ENCODE results near the gene HPX. TPM values are rescaled to one million over a fixed set of nuclear protein-coding genes. Genes with fewer than 3 reads are reported as not detected.

HPX gene
- total and polyA plus RNA-seq, 2 of the 4 experiments (the other 2 are of a cell fraction): 0.36 to 1.4 TPM

- Histone ChIP-seq H3K4me3 (ENCODE audit: insufficient read depth, low read depth, low read length) (no peak overlapping the region), H2AFZ (replicated peaks; ENCODE audit: low read length, poor library complexity) (no peak overlapping the region), H3K9me3 (ENCODE audit: control insufficient read depth, insufficient read depth, low read length) (no peaks in the 10 kb centered on the region), H3K18ac (ENCODE audit: low read depth, low read length) (no peak overlapping the region), H4K5ac (ENCODE audit: low read depth, low read length) (no peak overlapping the region), H3K9ac (ENCODE audit: low read depth, low read length) (no peak overlapping the region), H4K8ac (ENCODE audit: low read depth in 2 of 2, low read length in 2 of 2) (no peak overlapping the region), H2AK5ac (ENCODE audit: low read depth, low read length) (no peak overlapping the region), H3K27me3 (ENCODE audit: control insufficient read depth, insufficient read depth, low read length) (no peaks in the 10 kb centered on the region), H3K27ac (ENCODE audit: insufficient read depth, low read length) (no peak overlapping the region), H3K79me1 (ENCODE audit: low read depth in 1 of 2, low read length in 2 of 2) (peaks cover 0 to 8% of the 10 kb centered on the region in 2 experiments; a peak in 1 of 4 replicates), H3K56ac (ENCODE audit: extremely low read depth, insufficient read depth, low read length) (no peak overlapping the region), H3K23ac (ENCODE audit: low read depth, low read length) (no peak overlapping the region), H2BK120ac (ENCODE audit: low read depth, low read length) (no peak overlapping the region), H3K14ac (replicated peaks; ENCODE audit: low read depth, low read length) (no peak overlapping the region), H4K91ac (ENCODE audit: insufficient read depth, low read depth, low read length) (no peak overlapping the region), H2BK5ac (ENCODE audit: low read depth, low read length, poor library complexity, severe bottlenecking) (no peak overlapping the region), H3K4me2 (ENCODE audit: low read depth, low read length) (no peak overlapping the region), H3K4me1 (ENCODE audit: control insufficient read depth, insufficient read depth, low read length) (no peaks in the 10 kb centered on the region), H3K9me1 (ENCODE audit: insufficient read depth, low read length) (peaks cover 4% of the 10 kb centered on the region; the same call in 1 of the 2 replicates), H2BK15ac (ENCODE audit: low read depth, low read length) (no peak overlapping the region), H3K36me3 (ENCODE audit: control insufficient read depth, insufficient read depth, low read length) (peaks cover 51% of the 10 kb centered on the region), H3K4ac (ENCODE audit: low read depth, low read length) (no peak overlapping the region), H2AK9ac (replicated peaks; ENCODE audit: low read depth, low read length, poor library complexity) (no peak overlapping the region), H2BK20ac (ENCODE audit: low read depth, low read length) (no peak overlapping the region), H4K20me1 (ENCODE audit: insufficient read depth, low read length) (0 out of 2 replicates have a peak, but pooled peaks cover 5% of the 10 kb centered on the region)
- BruUV-seq (replicated peaks): no TSS peak
- TF ChIP-seq RFX5 (IDR thresholded peaks at IDR 0.05; ENCODE audit: low read depth, low read length) (no peak), MXI1 (IDR thresholded peaks at IDR 0.05; ENCODE audit: borderline replicate concordance, low read depth, low read length) (no peak), RCOR1 (IDR thresholded peaks at IDR 0.05; ENCODE audit: insufficient replicate concordance, low read length) (no peak), CHD1 (IDR thresholded peaks at IDR 0.05; ENCODE audit: low read depth, low read length) (no peak)
- TF ChIP-seq, protein P1, sequence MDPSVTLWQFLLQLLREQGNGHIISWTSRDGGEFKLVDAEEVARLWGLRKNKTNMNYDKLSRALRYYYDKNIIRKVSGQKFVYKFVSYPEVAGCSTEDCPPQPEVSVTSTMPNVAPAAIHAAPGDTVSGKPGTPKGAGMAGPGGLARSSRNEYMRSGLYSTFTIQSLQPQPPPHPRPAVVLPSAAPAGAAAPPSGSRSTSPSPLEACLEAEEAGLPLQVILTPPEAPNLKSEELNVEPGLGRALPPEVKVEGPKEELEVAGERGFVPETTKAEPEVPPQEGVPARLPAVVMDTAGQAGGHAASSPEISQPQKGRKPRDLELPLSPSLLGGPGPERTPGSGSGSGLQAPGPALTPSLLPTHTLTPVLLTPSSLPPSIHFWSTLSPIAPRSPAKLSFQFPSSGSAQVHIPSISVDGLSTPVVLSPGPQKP (IDR thresholded peaks at IDR 0.05; ENCODE audit: borderline replicate concordance, low read depth, low read length): no peak
- TF ChIP-seq, protein P2, sequence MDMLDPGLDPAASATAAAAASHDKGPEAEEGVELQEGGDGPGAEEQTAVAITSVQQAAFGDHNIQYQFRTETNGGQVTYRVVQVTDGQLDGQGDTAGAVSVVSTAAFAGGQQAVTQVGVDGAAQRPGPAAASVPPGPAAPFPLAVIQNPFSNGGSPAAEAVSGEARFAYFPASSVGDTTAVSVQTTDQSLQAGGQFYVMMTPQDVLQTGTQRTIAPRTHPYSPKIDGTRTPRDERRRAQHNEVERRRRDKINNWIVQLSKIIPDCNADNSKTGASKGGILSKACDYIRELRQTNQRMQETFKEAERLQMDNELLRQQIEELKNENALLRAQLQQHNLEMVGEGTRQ (IDR thresholded peaks at IDR 0.05; ENCODE audit: low read depth, low read length): no peak
- POLR2A ChIA-PET (ENCODE audit: unreplicated experiment): no interaction called here
- DNase-seq (no peak), ATAC-seq (ENCODE audit: low read depth) (no peak)
- CTCF ChIA-PET: no interaction called here
- in situ Hi-C loops (cut with MboI; ENCODE audit: low sequenced_read_pairs) (no loop called here), intact Hi-C loops (cut with micrococcal nuclease) (no loop called here), dilution Hi-C loops (cut with HindIII; ENCODE audit: low sequenced_read_pairs, unreplicated experiment) (no loop called here)
- WGBS, 2 experiments (ENCODE audit: extremely low coverage in 2 of 2, insufficient read length in 1 of 2): 86% methylated on average over 4 of the region's 26 CpGs; no CpG with 5 or more reads in 1 of the 2 experiments
These were observed 17.0 kb upstream of the HPX start for GRCh38 chr11:6457581-6458320.
